NK-92 (cell line): ENCODE results near the gene ADAMTSL1.

Experiments used
- DNase-seq: peaks from one replicate; lab custom pipeline; 2025; ENCODE audit not compliant: unreplicated experiment; lab: John Stamatoyannopoulos, UW

ADAMTSL1 gene

DNA sequence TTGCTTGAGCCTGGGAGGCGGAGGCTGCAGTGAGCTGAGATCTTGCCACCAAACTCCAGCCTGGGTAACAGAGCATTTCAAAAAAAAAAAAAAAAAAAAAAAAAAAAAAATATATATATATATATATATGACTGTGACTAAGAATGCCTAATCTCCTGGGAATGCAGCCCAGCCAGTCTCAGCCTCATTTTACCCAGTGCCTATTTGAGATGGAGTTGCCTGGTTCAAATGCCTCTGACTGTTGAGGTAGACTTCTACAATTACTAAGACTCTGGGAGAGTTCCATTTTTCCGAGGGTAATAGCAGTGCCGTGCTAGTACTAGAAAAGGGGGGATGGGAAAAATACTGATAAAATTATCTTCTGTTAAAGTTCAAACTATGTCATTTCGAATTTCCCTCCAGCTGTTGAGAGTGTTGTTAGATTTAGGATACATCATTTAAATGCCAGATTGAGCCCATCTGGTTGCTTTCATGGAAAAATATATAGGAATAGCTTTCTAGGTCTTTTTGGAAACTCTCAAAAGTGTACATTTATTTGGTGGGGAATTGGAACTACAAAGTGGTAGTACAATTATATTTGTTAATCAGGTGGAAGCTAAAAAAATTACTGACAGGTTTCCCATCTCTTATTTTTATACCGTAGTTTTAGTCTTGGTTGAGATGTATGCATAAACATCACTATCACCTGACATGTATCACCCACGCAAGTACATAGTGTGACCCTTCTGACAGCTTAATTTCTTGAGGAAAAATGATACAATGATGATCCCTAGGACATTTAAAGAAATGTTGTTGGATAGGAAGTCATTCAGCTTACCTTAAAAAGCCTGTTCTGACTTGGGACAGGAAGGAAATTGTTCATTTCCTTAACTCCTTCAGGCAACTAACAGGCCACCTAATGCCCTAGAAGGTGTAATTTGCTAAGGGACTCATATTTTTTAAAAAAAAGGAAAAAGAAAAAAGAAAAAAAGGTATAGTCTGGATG, 214.9 kb downstream of the ADAMTSL1 start:
- DNase-seq: no peak

DNA sequence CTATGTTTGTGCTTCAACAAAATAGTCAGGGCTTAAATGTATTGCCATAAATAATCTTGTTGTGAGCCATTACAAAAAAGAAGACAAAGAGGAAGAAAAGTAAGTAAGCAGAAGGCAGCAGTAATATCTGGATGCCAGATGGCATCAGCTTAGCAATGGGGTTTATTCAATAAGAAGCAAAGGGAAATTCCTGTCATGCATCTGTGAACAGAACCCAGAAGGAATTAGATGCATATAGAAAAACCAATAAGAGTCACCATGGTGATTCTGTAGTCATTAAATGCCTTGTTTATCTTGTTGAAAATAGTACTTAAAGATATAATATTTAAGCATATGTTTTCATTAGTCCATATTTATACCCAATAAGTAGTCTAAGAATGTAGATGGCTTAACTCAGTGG, 216.0 kb downstream of the ADAMTSL1 start:
- DNase-seq: no peak

GRCh38 chr9:18692268-18692667, 218.3 kb downstream of the ADAMTSL1 start:
- DNase-seq: no peak

GRCh38 chr9:18692962-18693361, 219.0 kb downstream of the ADAMTSL1 start:
- no peak for DNase-seq

DNA sequence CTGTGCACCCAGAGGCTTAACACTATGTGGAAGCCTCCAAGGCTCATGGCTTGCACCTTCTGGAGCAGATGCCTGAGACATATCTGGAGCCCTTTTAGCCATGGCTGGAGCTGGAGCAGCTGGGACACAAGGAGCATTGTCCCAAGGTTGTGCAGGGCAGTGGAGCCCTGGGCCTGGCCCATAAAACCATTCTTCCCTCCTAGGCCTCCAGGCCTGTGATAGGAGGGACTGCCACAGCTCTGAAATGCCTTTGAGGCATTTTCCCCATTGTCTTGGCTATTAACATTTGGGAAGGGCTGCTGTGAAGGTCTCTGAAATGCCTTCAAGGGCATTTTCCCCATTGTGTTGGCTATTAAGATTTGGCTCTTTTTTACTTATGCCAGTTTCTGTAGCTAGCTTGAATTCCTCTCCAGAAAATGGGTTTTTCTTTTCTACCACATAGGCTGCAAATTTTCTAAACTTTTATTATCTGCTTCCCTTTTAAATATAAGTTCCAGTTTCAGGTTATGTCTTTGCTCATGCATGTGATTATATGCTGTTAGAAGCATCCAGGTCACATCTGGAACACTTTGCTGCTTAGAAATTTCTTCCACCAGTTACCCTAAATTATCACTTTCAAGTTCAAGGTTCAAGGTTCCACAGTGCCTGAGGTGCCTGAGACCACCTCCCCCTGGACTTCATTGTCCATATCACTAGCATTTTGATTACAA, 221.2 kb downstream of the ADAMTSL1 start:
- DNase-seq: no peak

DNA sequence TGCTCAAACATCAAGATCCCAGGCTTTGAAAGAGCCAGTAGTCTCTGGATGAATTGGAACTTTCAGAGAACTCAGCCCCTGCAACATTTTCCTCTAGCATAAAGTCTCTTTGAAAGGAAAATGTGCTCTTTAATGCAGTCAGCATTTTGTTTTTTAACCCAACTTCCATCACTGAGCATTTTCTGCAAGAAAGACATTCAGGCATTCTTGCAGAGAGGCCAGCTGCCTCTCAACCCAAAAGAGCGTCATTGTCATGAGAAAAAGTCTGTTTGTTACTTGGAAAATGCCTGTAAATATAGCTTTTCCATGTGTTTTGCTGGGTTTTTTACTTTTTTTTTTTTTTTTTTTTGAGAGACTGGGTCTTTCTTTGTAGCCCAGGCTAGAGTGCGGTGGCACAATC, 225.0 kb downstream of the ADAMTSL1 start:
- no peak for DNase-seq

- no peak for DNase-seq
Measured at GRCh38 chr9:18699764-18700163, 225.8 kb downstream of the ADAMTSL1 start.

DNA sequence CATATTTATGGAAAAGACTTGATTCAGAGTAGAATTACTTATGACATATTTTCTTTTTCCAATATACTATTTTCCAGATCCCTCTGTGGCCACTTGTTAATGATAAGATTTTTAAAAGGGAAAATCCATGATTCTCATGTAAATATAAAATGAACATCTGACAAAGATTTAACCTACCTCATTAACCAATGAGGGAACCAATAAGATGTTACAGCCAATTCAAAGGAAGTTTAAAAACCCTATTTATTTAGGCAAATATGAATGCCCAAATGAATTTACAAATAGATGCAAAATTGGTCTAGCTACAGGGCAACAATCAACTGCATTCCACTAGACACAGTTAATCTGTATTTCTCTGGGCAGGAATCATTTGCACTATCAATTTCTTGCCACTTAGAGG, 226.8 kb downstream of the ADAMTSL1 start:
- no peak for DNase-seq

GRCh38 chr9:18703151-18703900, 229.4 kb downstream of the ADAMTSL1 start:
- no peak for DNase-seq

DNA sequence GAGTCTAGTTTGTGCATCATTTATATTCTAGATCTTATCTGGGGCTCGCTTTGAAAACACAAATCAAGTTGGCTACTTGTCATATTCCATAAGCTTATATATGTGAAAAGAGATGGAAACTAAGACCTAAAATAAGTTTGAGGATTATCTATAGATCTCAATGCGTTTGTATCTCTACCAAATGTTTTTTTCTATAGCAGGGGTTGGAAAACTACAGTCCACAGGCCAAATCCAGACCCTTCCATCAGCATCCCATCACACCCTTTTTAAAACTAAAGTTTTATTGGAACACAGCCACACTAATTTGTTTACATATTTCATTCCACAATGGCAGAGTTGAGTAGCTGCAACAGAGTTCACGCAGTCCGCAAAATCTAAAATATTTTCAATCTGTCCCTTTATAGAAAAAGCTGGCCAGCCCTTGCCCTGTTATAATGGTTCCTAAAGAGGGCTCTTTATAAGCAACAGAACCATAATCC, 230.0 kb downstream of the ADAMTSL1 start:
- no peak for DNase-seq

DNA sequence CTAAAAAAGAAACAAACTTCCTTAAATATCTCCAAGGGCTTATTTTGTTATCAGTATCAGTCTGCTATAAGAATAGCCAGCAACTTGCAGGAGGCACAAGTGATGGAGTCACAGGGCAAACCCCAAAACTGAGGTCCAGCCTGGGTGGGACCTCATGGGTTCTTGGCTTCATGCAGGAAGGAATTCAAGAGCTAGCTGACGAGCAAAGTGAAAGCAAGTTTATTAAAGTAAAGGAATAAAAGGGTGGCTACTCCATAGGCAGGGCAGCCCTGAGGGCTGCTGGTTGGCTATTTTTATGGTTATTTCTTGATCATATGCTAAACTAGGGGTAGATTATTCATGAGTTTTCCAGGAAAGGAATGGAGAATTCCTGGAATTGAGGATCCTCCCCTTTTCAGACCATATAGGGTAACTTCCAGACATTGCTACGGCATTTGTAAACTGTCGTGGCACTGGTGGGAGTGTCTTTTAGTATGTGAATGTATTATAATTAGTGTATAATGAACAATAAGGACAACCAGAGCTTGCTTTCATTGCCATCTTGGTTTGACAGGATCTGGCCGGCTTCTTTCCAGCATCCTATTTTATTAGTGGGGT, 231.9 kb downstream of the ADAMTSL1 start:
- no peak for DNase-seq

DNA sequence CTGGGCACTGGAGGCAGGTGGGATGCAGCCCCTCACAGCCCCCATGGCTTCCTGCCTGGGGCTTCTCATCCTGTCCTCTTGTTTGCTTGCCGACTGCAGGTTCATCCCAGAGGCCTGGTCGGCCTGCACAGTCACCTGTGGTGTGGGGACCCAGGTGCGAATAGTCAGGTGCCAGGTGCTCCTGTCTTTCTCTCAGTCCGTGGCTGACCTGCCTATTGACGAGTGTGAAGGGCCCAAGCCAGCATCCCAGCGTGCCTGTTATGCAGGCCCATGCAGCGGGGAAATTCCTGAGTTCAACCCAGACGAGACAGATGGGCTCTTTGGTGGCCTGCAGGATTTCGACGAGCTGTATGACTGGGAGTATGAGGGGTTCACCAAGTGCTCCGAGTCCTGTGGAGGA, 232.7 kb downstream of the ADAMTSL1 start:
- no peak for DNase-seq

GRCh38 chr9:18707061-18707461, 233.1 kb downstream of the ADAMTSL1 start:
- no peak for DNase-seq

GRCh38 chr9:18707489-18708205, 233.7 kb downstream of the ADAMTSL1 start:
- no peak for DNase-seq

DNA sequence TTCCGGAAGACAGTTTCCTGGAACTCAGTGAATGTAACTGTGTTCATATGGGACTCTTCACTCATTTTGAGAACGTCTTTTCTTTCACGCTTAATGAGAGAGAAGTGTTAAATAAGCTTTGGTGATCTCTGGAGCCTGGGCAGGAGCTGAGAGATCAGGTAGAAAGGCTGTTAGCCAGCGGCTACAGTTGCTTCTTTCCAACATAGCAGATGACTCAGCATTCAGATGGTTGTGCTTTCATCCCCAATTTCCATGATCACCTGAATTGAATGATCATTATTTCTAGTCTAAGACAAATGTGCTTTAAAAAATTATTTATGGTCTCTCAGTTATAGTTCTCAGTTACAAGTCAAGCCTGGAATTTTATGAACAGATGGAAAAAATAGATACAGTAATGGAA, 234.5 kb downstream of the ADAMTSL1 start:
- DNase-seq: no peak

DNA sequence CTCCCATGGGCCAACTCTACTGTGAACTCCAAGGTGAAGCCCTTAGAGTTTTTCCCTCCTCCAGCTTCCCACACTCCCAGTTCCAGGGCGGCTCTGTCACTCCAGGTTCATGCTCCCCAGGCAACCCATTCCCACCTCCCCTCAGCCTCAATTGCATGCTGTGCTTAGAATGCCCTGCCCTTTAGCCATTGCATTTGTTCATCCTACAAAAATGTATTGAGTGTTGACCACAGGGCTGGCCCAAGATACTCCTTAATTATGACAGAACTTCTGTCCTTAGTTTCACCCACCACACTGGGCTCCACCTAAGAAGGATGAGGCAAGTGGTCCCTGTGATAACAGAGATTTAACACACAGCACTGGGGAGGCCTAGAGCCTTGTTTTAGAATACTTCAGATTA, 236.1 kb downstream of the ADAMTSL1 start:
- DNase-seq: no peak

DNA sequence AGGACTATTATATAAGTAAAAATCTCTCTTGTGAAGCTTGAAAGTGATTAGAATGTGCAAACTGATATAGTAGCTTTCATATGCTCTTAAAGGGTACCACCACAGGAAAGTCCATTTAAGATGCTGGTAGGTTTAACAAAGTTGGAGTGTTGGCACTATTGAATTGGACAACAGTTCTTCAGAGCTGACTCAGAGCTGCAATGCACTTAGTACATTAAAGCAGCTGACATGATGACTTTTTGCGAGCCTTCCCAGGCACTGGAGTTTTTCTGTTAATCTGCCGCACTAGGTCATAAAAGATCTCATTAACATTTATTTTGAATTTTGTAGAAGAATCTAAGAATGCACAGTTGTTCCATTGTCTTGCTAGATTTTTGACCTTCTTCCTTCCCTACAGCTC, 243.8 kb downstream of the ADAMTSL1 start:
- no peak for DNase-seq

- DNase-seq: no peak
Measured at GRCh38 chr9:18718393-18718792, 244.4 kb downstream of the ADAMTSL1 start.

DNA sequence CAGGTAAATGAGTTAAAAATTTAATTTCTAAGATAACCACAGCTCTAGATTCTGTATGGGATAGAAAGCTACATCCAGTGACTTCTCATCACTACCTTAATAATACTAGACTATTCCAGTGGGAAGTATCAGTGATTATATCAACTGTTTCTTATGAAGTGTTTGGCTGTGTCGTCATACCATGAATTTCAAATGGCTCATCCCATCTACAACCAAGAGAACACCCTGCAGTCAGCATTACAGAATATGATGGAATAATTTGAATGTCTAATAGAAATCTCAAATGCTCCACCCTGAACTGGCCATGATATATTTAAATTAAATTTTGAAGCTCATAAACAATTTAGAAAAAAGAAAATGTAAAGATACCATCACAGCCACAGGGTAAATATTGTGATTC, 245.0 kb downstream of the ADAMTSL1 start:
- DNase-seq: no peak

GRCh38 chr9:18720691-18721090, 246.7 kb downstream of the ADAMTSL1 start:
- DNase-seq: no peak
